HK-2 (cell line): ENCODE data around the gene SMAGP.
"Not testable (repeated sequence)": the region's sequence is repeated elsewhere in the genome, so short reads cannot be mapped to it uniquely, and the experiment has no call there.

Experiments used
- DNase-seq: peaks from one replicate; pipeline ENCODE4 v3.0.0-alpha.2; 2018; ENCODE audit not compliant: unreplicated experiment

Gene SMAGP

GRCh38 chr12:51264297-51264696, 5.9 kb downstream of the SMAGP start:
- no peak for DNase-seq

- DNase-seq, result no peak
These were observed 6.9 kb downstream of the SMAGP start for GRCh38 chr12:51263341-51263740.

GRCh38 chr12:51262758-51263177, 7.4 kb downstream of the SMAGP start:
- no peak for DNase-seq

- not testable (repeated sequence) for DNase-seq
These were observed 10.6 kb downstream of the SMAGP start for GRCh38 chr12:51259600-51259999.

GRCh38 chr12:51254536-51254935, 15.7 kb downstream of the SMAGP start:
- DNase-seq, result no peak

GRCh38 chr12:51253276-51253675, 16.9 kb downstream of the SMAGP start:
- DNase-seq, result no peak

- DNase-seq, result no peak
These were observed 22.6 kb downstream of the SMAGP start for GRCh38 chr12:51247523-51248206.

GRCh38 chr12:51246254-51246853, 23.9 kb downstream of the SMAGP start:
- no peak for DNase-seq

- DNase-seq, result no peak
These were observed 24.6 kb downstream of the SMAGP start for GRCh38 chr12:51245476-51246253.

- no peak for DNase-seq
These were observed 25.9 kb downstream of the SMAGP start for GRCh38 chr12:51244269-51244668.

GRCh38 chr12:51242876-51243275, 27.3 kb downstream of the SMAGP start:
- DNase-seq, result no peak

- no peak for DNase-seq
These were observed 28.1 kb downstream of the SMAGP start for GRCh38 chr12:51242120-51242519.

GRCh38 chr12:51240971-51241370, 29.2 kb downstream of the SMAGP start:
- DNase-seq, result no peak

- peak; percentile 94 for DNase-seq
These were observed 31.5 kb downstream of the SMAGP start, which contains the start of gene DAZAP2 for GRCh38 chr12:51238510-51239334. Gene DAZAP2 (plus strand): TSS chr12:51238826. CDS start chr12:51238908, 82 bp downstream.

GRCh38 chr12:51238037-51238509, 32.1 kb downstream of the SMAGP start:
- DNase-seq, result no peak

GRCh38 chr12:51234530-51234929, 35.7 kb downstream of the SMAGP start:
- no peak for DNase-seq

- no peak for DNase-seq
These were observed 37.6 kb downstream of the SMAGP start for GRCh38 chr12:51232642-51233041.

- DNase-seq, result no peak
These were observed 41.0 kb downstream of the SMAGP start for GRCh38 chr12:51229116-51229809.

- no peak for DNase-seq
These were observed 42.3 kb downstream of the SMAGP start for GRCh38 chr12:51227962-51228361.

- DNase-seq, result not testable (repeated sequence)
These were observed 43.1 kb downstream of the SMAGP start for GRCh38 chr12:51227112-51227511.

- no peak for DNase-seq
These were observed 44.4 kb downstream of the SMAGP start for GRCh38 chr12:51225771-51226170.
